Measurements from ENCODE around the gene CYP11A1. TPM values are rescaled to one million over a fixed set of nuclear protein-coding genes. Genes with fewer than 3 reads are reported as not detected.
A peak's percentile ranks its signal among the peaks of the same experiment; 100 is the strongest.

Gene CYP11A1
- total RNA-seq, 1 donor from 2014 or later: 0.27 TPM

- Histone ChIP-seq H3K9me3 (replicated peaks) (no peaks in the 10 kb centered on the region), H3K4me3 (no peak overlapping the region), H3K27ac (replicated peaks) (no peak overlapping the region), H3K4me1 (no peaks in the 10 kb centered on the region), H3K36me3 (no peaks in the 10 kb centered on the region), H3K27me3 (ENCODE audit: low read depth) (peaks cover 20% of the 10 kb centered on the region)
- TF ChIP-seq, protein P1, sequence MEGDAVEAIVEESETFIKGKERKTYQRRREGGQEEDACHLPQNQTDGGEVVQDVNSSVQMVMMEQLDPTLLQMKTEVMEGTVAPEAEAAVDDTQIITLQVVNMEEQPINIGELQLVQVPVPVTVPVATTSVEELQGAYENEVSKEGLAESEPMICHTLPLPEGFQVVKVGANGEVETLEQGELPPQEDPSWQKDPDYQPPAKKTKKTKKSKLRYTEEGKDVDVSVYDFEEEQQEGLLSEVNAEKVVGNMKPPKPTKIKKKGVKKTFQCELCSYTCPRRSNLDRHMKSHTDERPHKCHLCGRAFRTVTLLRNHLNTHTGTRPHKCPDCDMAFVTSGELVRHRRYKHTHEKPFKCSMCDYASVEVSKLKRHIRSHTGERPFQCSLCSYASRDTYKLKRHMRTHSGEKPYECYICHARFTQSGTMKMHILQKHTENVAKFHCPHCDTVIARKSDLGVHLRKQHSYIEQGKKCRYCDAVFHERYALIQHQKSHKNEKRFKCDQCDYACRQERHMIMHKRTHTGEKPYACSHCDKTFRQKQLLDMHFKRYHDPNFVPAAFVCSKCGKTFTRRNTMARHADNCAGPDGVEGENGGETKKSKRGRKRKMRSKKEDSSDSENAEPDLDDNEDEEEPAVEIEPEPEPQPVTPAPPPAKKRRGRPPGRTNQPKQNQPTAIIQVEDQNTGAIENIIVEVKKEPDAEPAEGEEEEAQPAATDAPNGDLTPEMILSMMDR (IDR thresholded peaks at IDR 0.05; ENCODE audit: borderline replicate concordance): no peak
- DNase-seq: no peak
- intact Hi-C loops (cut with micrococcal nuclease): no loop called here
These were observed 28.8 kb downstream of the CYP11A1 start for GRCh38 chr15:74338676-74339075.

DNA sequence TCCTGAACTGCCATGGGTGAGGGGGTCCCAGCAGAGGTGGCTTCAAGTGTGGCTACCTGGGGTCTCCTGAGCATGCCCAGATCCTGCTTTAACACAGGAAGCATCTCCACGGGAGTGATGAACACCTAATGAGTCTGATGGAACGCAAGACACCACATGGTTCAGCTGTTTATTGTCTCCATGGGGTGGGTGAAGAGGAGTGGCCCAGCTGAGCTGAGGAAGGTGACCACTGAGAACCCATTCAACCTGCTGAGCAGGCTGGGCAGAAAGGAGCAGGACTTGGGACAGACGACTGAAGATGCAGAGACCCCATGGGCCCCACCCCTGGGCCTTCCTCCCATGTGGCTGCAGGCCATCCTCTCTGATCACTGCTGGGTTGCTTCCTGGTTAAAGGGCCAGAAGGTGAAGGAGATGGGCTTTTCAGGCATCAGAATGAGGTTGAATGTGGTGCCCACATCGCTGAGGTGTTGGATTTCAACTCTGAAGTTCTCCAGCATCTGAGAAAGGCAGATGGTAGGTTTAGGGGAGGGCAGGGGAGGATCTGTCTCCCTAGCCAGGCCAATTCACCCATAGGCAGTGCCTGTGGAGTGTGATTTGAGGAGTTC is 29.7 kb downstream of the CYP11A1 start:
- no peaks in the 10 kb centered on the region for H3K9me3 ChIP-seq (replicated peaks)
- no peak overlapping the region for H3K4me3 ChIP-seq
- peak; percentile 1 for DNase-seq
- no peaks in the 10 kb centered on the region for H3K4me1 ChIP-seq
- intact Hi-C loops (cut with micrococcal nuclease): no loop called here
- TF ChIP-seq, protein P1 (IDR thresholded peaks at IDR 0.05; ENCODE audit: borderline replicate concordance): no peak
- no peak overlapping the region for H3K27ac ChIP-seq (replicated peaks)
- peaks cover 17% of the 10 kb centered on the region for H3K27me3 ChIP-seq (ENCODE audit: low read depth)
- H3K36me3 ChIP-seq: no peaks in the 10 kb centered on the region

DNA sequence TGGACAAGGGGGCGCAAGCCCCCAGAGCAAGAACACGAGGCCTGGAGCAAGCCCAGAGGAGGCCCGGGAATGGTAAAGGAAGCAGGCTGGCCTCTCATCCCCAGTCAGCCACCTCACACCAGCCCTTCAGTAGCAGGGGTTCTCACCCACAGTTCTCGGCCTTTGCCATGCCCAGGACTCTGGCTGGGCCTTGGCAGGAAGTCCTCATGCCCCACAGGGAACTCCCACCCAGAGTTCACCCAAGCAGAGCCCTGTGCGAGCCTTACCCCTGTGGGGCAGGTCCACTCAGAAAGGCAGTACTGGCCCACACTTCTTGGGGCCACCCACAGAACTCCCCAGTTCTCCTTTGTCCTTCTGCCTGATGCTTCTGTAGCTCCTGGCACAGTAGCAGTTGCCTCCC is 30.3 kb downstream of the CYP11A1 start:
- peak; percentile 7 for DNase-seq
- Histone ChIP-seq H3K27ac (replicated peaks) (no peak overlapping the region), H3K9me3 (replicated peaks) (no peaks in the 10 kb centered on the region), H3K27me3 (ENCODE audit: low read depth) (peaks cover 13% of the 10 kb centered on the region), H3K4me3 (no peak overlapping the region), H3K36me3 (no peaks in the 10 kb centered on the region), H3K4me1 (no peaks in the 10 kb centered on the region)
- intact Hi-C loops (cut with micrococcal nuclease): no loop called here
- TF ChIP-seq, protein P1 (IDR thresholded peaks at IDR 0.05; ENCODE audit: borderline replicate concordance): no peak

- peaks cover 13% of the 10 kb centered on the region for H3K27me3 ChIP-seq (ENCODE audit: low read depth)
- no peaks in the 10 kb centered on the region for H3K9me3 ChIP-seq (replicated peaks)
- no peak overlapping the region for H3K27ac ChIP-seq (replicated peaks)
These were observed 31.1 kb downstream of the CYP11A1 start for GRCh38 chr15:74336061-74337005.

GRCh38 chr15:74335396-74335795 is 32.0 kb downstream of the CYP11A1 start:
- no peaks in the 10 kb centered on the region for H3K4me1 ChIP-seq
- H3K36me3 ChIP-seq: no peaks in the 10 kb centered on the region
- no peak overlapping the region for H3K27ac ChIP-seq (replicated peaks)

More at GRCh38 chr15:74336061-74337005, 31.1 kb downstream of the CYP11A1 start:
- Histone ChIP-seq H3K4me1 (no peaks in the 10 kb centered on the region), H3K36me3 (no peaks in the 10 kb centered on the region), H3K4me3 (no peak overlapping the region)
- DNase-seq: no peak
- TF ChIP-seq, protein P1 (IDR thresholded peaks at IDR 0.05; ENCODE audit: borderline replicate concordance): no peak
- intact Hi-C loops (cut with micrococcal nuclease): no loop called here

More at GRCh38 chr15:74335396-74335795, 32.0 kb downstream of the CYP11A1 start:
- no peak overlapping the region for H3K4me3 ChIP-seq
- peaks cover 13% of the 10 kb centered on the region for H3K27me3 ChIP-seq (ENCODE audit: low read depth)
- no peak for DNase-seq
- no peaks in the 10 kb centered on the region for H3K9me3 ChIP-seq (replicated peaks)
- TF ChIP-seq, protein P1 (IDR thresholded peaks at IDR 0.05; ENCODE audit: borderline replicate concordance): no peak
- intact Hi-C loops (cut with micrococcal nuclease): no loop called here
